Fibroblast of villous mesenchyme (primary cell): ENCODE measurements around the gene GPHN. TPM values are rescaled to one million over a fixed set of nuclear protein-coding genes. Genes with fewer than 3 reads are reported as not detected.
"Not testable (repeated sequence)": the region's sequence is repeated elsewhere in the genome, so short reads cannot be mapped to it uniquely, and the experiment has no call there.

Source experiments
- DNase-seq: peaks from one replicate; pipeline ENCODE4 v3.0.0-alpha.2; 2010; ENCODE audit warnings: low read depth
- H3K4me3 ChIP-seq: 2 replicates; pipeline ENCODE4 v1.5.1; 2011; ENCODE audit warnings: low read depth, mild to moderate bottlenecking, low read length
- CTCF ChIP-seq: IDR thresholded peaks from 2 replicates; pipeline ENCODE4 v1.5.1; 2012; ENCODE audit warnings: low read depth, mild to moderate bottlenecking, low read length; ENCODE audit not compliant: insufficient read depth
- total RNA-seq: library from RNA; depleted of rRNA; stranded (reverse); fragments of >200 nt; gene quantifications from 2 replicates; pipeline ENCODE4 v1.2.3, GENCODE V29; 2012

Gene GPHN
- total RNA-seq, 1 donor: 9.1 TPM

- no peak for DNase-seq
- no peak overlapping the region for H3K4me3 ChIP-seq
- no peak for TF ChIP-seq CTCF
Observed at GRCh38 chr14:66709291-66709690, 201.3 kb downstream of the GPHN start.

GRCh38 chr14:66714291-66714690 lies 206.3 kb downstream of the GPHN start:
- H3K4me3 ChIP-seq, DNase-seq: not testable (repeated sequence)

- H3K4me3 ChIP-seq, DNase-seq: not testable (repeated sequence)
Observed at GRCh38 chr14:66715313-66715712, 207.4 kb downstream of the GPHN start.

- DNase-seq: no peak
- no peak for TF ChIP-seq CTCF
- H3K4me3 ChIP-seq: no peak overlapping the region
Observed at GRCh38 chr14:66716227-66716626, 208.3 kb downstream of the GPHN start.

GRCh38 chr14:66717561-66718140 lies 209.7 kb downstream of the GPHN start:
- DNase-seq: no peak
- H3K4me3 ChIP-seq: no peak overlapping the region
- no peak for TF ChIP-seq CTCF

GRCh38 chr14:66724996-66725395 lies 217.0 kb downstream of the GPHN start:
- H3K4me3 ChIP-seq: no peak overlapping the region
- DNase-seq: no peak
- no peak for TF ChIP-seq CTCF

GRCh38 chr14:66731298-66731697 lies 223.4 kb downstream of the GPHN start:
- not testable (repeated sequence) for H3K4me3 ChIP-seq, DNase-seq

GRCh38 chr14:66735853-66736252 lies 227.9 kb downstream of the GPHN start:
- TF ChIP-seq CTCF: no peak

More at GRCh38 chr14:66735853-66736252, 227.9 kb downstream of the GPHN start:
- no peak overlapping the region for H3K4me3 ChIP-seq
- DNase-seq: no peak
